Nephron progenitor cell (in vitro differentiated cells): Measurements from ENCODE around the gene NCR3LG1.

Source experiments
- DNase-seq: peaks from one replicate; pipeline ENCODE4 v3.0.0; 2021
- H3K27ac Mint-ChIP-seq: 2 replicates; pipeline ENCODE4 v1.8.0; 2021; ENCODE audit warnings: mild to moderate bottlenecking, moderate library complexity, mixed read lengths
- H3K27me3 Mint-ChIP-seq: 2 replicates; pipeline ENCODE4 v1.8.0; 2021; ENCODE audit warnings: mild to moderate bottlenecking, low read depth, mixed read lengths; ENCODE audit not compliant: poor library complexity
- H3K36me3 Mint-ChIP-seq: 2 replicates; pipeline ENCODE4 v1.8.0; 2021; ENCODE audit warnings: low read depth, mixed read lengths
- H3K4me1 Mint-ChIP-seq: 2 replicates; pipeline ENCODE4 v1.8.0; 2021; ENCODE audit warnings: mixed read lengths
- H3K4me3 Mint-ChIP-seq: 2 replicates; pipeline ENCODE4 v1.8.0; 2021; ENCODE audit warnings: mild to moderate bottlenecking, moderate library complexity, mixed read lengths
- H3K9me3 Mint-ChIP-seq: 2 replicates; pipeline ENCODE4 v1.8.0; 2021; ENCODE audit warnings: mild to moderate bottlenecking, moderate library complexity, mixed read lengths
- CTCF ChIP-seq: fragments of 200-600 bp; sonication (generic); IDR thresholded peaks from 2 replicates; pipeline ENCODE4 v1.5.0; 2021; ENCODE audit warnings: antibody characterized with exemption

Gene NCR3LG1

GRCh38 chr11:17368551-17368950 lies 17.0 kb downstream of the NCR3LG1 start:
- no peak overlapping the region for H3K27ac Mint-ChIP-seq
- no peak for DNase-seq
- H3K9me3 Mint-ChIP-seq, result peaks cover 66% of the 10 kb centered on the region
- TF ChIP-seq CTCF, result no peak
- no peak overlapping the region for H3K4me3 Mint-ChIP-seq
- H3K27me3 Mint-ChIP-seq, result peaks cover 3% of the 10 kb centered on the region
- no peaks in the 10 kb centered on the region for H3K4me1 Mint-ChIP-seq
- H3K36me3 Mint-ChIP-seq, result peaks cover 54% of the 10 kb centered on the region

- Mint-ChIP-seq H3K4me1 (no peaks in the 10 kb centered on the region), H3K27ac (no peak overlapping the region), H3K9me3 (peaks cover 69% of the 10 kb centered on the region), H3K27me3 (peaks cover 3% of the 10 kb centered on the region), H3K36me3 (peaks cover 57% of the 10 kb centered on the region), H3K4me3 (no peak overlapping the region)
- no peak for DNase-seq
- no peak for TF ChIP-seq CTCF
Measured at GRCh38 chr11:17369094-17369493, 17.5 kb downstream of the NCR3LG1 start.

- peaks cover 57% of the 10 kb centered on the region for H3K36me3 Mint-ChIP-seq
- no peak for DNase-seq
- H3K27ac Mint-ChIP-seq, result no peak overlapping the region
- H3K4me1 Mint-ChIP-seq, result no peaks in the 10 kb centered on the region
- H3K9me3 Mint-ChIP-seq, result peaks cover 74% of the 10 kb centered on the region
- H3K27me3 Mint-ChIP-seq, result peaks cover 3% of the 10 kb centered on the region
- H3K4me3 Mint-ChIP-seq, result no peak overlapping the region
- no peak for TF ChIP-seq CTCF
Measured at GRCh38 chr11:17369684-17370243, 18.2 kb downstream of the NCR3LG1 start.

- no peaks in the 10 kb centered on the region for H3K4me1 Mint-ChIP-seq
- no peak for TF ChIP-seq CTCF
- peaks cover 60% of the 10 kb centered on the region for H3K36me3 Mint-ChIP-seq
- H3K4me3 Mint-ChIP-seq, result no peak overlapping the region
- peaks cover 80% of the 10 kb centered on the region for H3K9me3 Mint-ChIP-seq
- peaks cover 3% of the 10 kb centered on the region for H3K27me3 Mint-ChIP-seq
- H3K27ac Mint-ChIP-seq, result no peak overlapping the region
- no peak for DNase-seq
Measured at GRCh38 chr11:17371614-17372013, 20.0 kb downstream of the NCR3LG1 start.

- no peak overlapping the region for H3K27ac Mint-ChIP-seq
- H3K4me1 Mint-ChIP-seq, result no peaks in the 10 kb centered on the region
- peaks cover 42% of the 10 kb centered on the region for H3K36me3 Mint-ChIP-seq
- TF ChIP-seq CTCF, result no peak
- no peak overlapping the region for H3K4me3 Mint-ChIP-seq
- H3K9me3 Mint-ChIP-seq, result peaks cover 68% of the 10 kb centered on the region
- H3K27me3 Mint-ChIP-seq, result no peaks in the 10 kb centered on the region
- no peak for DNase-seq
Measured at GRCh38 chr11:17375547-17375946, 23.9 kb downstream of the NCR3LG1 start.

GRCh38 chr11:17376493-17376892 lies 24.9 kb downstream of the NCR3LG1 start:
- Mint-ChIP-seq H3K4me3 (no peak overlapping the region), H3K36me3 (peaks cover 32% of the 10 kb centered on the region), H3K27me3 (peaks cover 2% of the 10 kb centered on the region), H3K4me1 (no peaks in the 10 kb centered on the region), H3K9me3 (peaks cover 58% of the 10 kb centered on the region), H3K27ac (no peak overlapping the region)
- no peak for DNase-seq
- TF ChIP-seq CTCF, result no peak
